ENCODE measurements around the gene SLC40A1. TPM values are rescaled to one million over a fixed set of nuclear protein-coding genes. Genes with fewer than 3 reads are reported as not detected.

Gene SLC40A1
- total and polyA plus RNA-seq, 2 donors (not counting 3 experiments of a cell fraction or from before 2014, with no cell fraction given) = 8.5 to 15.1 TPM

- Histone ChIP-seq H4K20me1 (replicated peaks; ENCODE audit: control insufficient read depth, extremely low read depth, insufficient read depth, low read length) (no peaks in the 10 kb centered on the region), H2AFZ (ENCODE audit: low read depth, low read length) (no peak overlapping the region), H3K27ac (ENCODE audit: insufficient read depth, low read depth, low read length) (no peak overlapping the region), H3K9ac (replicated peaks; ENCODE audit: extremely low read depth, insufficient read depth, low read length) (no peak overlapping the region), H3K9me3 (replicated peaks; ENCODE audit: control insufficient read depth, insufficient read depth, low read length) (no peaks in the 10 kb centered on the region), H3K4me1 (ENCODE audit: control insufficient read depth, extremely low read depth, insufficient read depth, low read length) (no peaks in the 10 kb centered on the region), H3K9me1 (replicated peaks; ENCODE audit: control insufficient read depth, extremely low read depth, insufficient read depth, low read length) (no peaks in the 10 kb centered on the region), H3K4me3 (replicated peaks in 1 of 3; ENCODE audit: insufficient read depth in 1 of 3, low read depth in 1 of 3, low read length in 3 of 3) (no peak overlapping the region), H3K4me2 (ENCODE audit: insufficient read depth, low read length) (no peak overlapping the region), H3K79me2 (ENCODE audit: control insufficient read depth, insufficient read depth, low read length) (no peaks in the 10 kb centered on the region), H3K36me3 (ENCODE audit: control insufficient read depth in 2 of 2, extremely low read depth in 1 of 2, insufficient read depth in 2 of 2, low read length in 2 of 2) (no peaks in the 10 kb centered on the region), H3K27me3 (ENCODE audit: control insufficient read depth in 2 of 2, insufficient read depth in 2 of 2, low read length in 2 of 2) (no peaks in the 10 kb centered on the region)
- no peak for DNase-seq (ENCODE audit: low read depth, low spot score)
- POLR2A ChIA-PET = no interaction called here
- FAIRE-seq = no peak
- no peak for TF ChIP-seq GATA2 (IDR thresholded peaks at IDR 0.05; ENCODE audit: insufficient read depth, insufficient read length, low read depth, low read length)
- no peak for TF ChIP-seq MYC (IDR thresholded peaks at IDR 0.05; ENCODE audit: low read depth, low read length)
- BruUV-seq (replicated peaks) = no TSS peak
- dilution Hi-C loops (cut with MboI; ENCODE audit: extremely low pct_ligation_motif_present, low sequenced_read_pairs) = no loop called here
- CTCF ChIA-PET = no interaction called here
- intact Hi-C loops (cut with micrococcal nuclease) = no loop called here
Measured at GRCh38 chr2:189521699-189522434, 58.7 kb downstream of the SLC40A1 start.

- BruUV-seq (replicated peaks) = no TSS peak
- CTCF ChIA-PET = interaction anchor here (1.0 kb wide), 1 partner anchor 34 kb away, joined by 3 read pairs; no protein-coding TSS in a partner anchor
Measured at GRCh38 chr2:189519631-189520387, 60.8 kb downstream of the SLC40A1 start.

More at GRCh38 chr2:189519631-189520387, 60.8 kb downstream of the SLC40A1 start:
- H3K9me1 ChIP-seq (replicated peaks; ENCODE audit: control insufficient read depth, extremely low read depth, insufficient read depth, low read length) = no peaks in the 10 kb centered on the region
- H2AFZ ChIP-seq (ENCODE audit: low read depth, low read length) = no peak overlapping the region
- no peak overlapping the region for H3K4me3 ChIP-seq (replicated peaks in 1 of 3; ENCODE audit: insufficient read depth in 1 of 3, low read depth in 1 of 3, low read length in 3 of 3)
- DNase-seq (ENCODE audit: low read depth, low spot score) (no peak), FAIRE-seq (no peak)
- H3K4me2 ChIP-seq (ENCODE audit: insufficient read depth, low read length) = no peak overlapping the region
- no peak overlapping the region for H3K27ac ChIP-seq (ENCODE audit: insufficient read depth, low read depth, low read length)
- H4K20me1 ChIP-seq (replicated peaks; ENCODE audit: control insufficient read depth, extremely low read depth, insufficient read depth, low read length) = no peaks in the 10 kb centered on the region
- POLR2A ChIA-PET = interaction anchor here (0.7 kb wide), 1 partner anchor 411 kb away, joined by 3 read pairs; no protein-coding TSS in a partner anchor
- H3K79me2 ChIP-seq (ENCODE audit: control insufficient read depth, insufficient read depth, low read length) = no peaks in the 10 kb centered on the region
- dilution Hi-C loops (cut with MboI; ENCODE audit: extremely low pct_ligation_motif_present, low sequenced_read_pairs) (no loop called here), intact Hi-C loops (cut with micrococcal nuclease) (no loop called here)
- H3K9me3 ChIP-seq (replicated peaks; ENCODE audit: control insufficient read depth, insufficient read depth, low read length) = no peaks in the 10 kb centered on the region
- no peak overlapping the region for H3K9ac ChIP-seq (replicated peaks; ENCODE audit: extremely low read depth, insufficient read depth, low read length)
- no peak for TF ChIP-seq POLR2AphosphoS5 (IDR thresholded peaks at IDR 0.05; ENCODE audit: insufficient read depth, low read depth, low read length)
- no peak for TF ChIP-seq GATA2 (IDR thresholded peaks at IDR 0.05; ENCODE audit: insufficient read depth, insufficient read length, low read depth, low read length)
- TF ChIP-seq POLR2A (IDR thresholded peaks at IDR 0.05; ENCODE audit: low read depth, low read length) = no peak
- no peak for TF ChIP-seq MYC (IDR thresholded peaks at IDR 0.05; ENCODE audit: low read depth, low read length)
- no peak for TF ChIP-seq CTCF (IDR thresholded peaks at IDR 0.05; ENCODE audit: extremely low read depth in 1 of 2, insufficient read depth in 1 of 2, low read depth in 1 of 2, low read length in 2 of 2)
- H3K36me3 ChIP-seq (ENCODE audit: control insufficient read depth in 2 of 2, extremely low read depth in 1 of 2, insufficient read depth in 2 of 2, low read length in 2 of 2) = no peaks in the 10 kb centered on the region
- no peaks in the 10 kb centered on the region for H3K4me1 ChIP-seq (ENCODE audit: control insufficient read depth, extremely low read depth, insufficient read depth, low read length)
- no peaks in the 10 kb centered on the region for H3K27me3 ChIP-seq (ENCODE audit: control insufficient read depth in 2 of 2, insufficient read depth in 2 of 2, low read length in 2 of 2)
